GM12892 (cell line): ENCODE results near the gene CACNA1C.

Experiments used
- POLR2A ChIP-seq: IDR thresholded peaks from 2 replicates; pipeline ENCODE4 v1.6.1; 2011; ENCODE audit warnings: low read depth, low read length, control low read depth
- POLR2AphosphoS5 ChIP-seq: IDR thresholded peaks from 2 replicates; pipeline ENCODE4 v1.6.1; 2011; ENCODE audit warnings: low read depth, low read length, control low read depth

DNA sequence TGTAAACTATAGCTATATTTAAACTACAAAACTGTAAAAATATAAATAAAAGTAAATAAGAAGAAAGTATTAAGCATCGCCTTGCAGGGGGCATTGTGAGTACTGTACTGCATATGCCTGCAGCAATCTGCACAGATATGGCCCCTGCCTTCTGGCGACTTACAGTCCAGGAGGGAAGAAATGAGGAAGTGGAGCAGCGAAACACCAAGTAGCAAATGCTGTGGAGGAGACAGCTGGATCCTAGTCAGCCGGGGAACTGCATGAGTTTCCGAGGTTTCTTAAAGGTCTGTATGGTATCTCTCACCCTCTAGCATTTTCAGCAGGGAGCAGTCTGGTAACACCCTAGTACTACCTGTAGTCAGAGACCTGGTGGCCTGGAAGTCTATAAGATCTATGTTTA is 256.9 kb downstream of the CACNA1C start:
- TF ChIP-seq POLR2A = no peak
- no peak for TF ChIP-seq POLR2AphosphoS5
